ENCODE data around the gene MGAT4A.

GRCh38 chr2:98588880-98589431 is 142.0 kb downstream of the MGAT4A start:
- TF ChIP-seq CTCF (IDR thresholded peaks at IDR 0.05; ENCODE audit: insufficient read depth, low read depth, low read length) (no peak), EZH2 (IDR thresholded peaks at IDR 0.05; ENCODE audit: insufficient read depth, low read length) (no peak)

Data from astrocyte (in vitro differentiated cells and primary cell).